Naive B cell (primary cell): ENCODE data around the gene ZBTB21. TPM values are rescaled to one million over a fixed set of nuclear protein-coding genes. Genes with fewer than 3 reads are reported as not detected.

ENCODE experiments used
- ATAC-seq, 2 donors: fragments of 150-1000 bp; cut with Tn5 transposase; 2 replicates each; pipeline ENCODE4 v1.10.0; 2021; ENCODE audit warnings: low read depth in 2 of 2, mild to moderate bottlenecking in 2 of 2, moderate library complexity in 2 of 2
- DNase-seq: peaks from one replicate; pipeline ENCODE4 v3.0.0; 2022
- H3K27ac Mint-ChIP-seq, 6 donors: one replicate each; pipeline ENCODE4 v1.8.0; 2020 to 2022; ENCODE audit warnings: mild to moderate bottlenecking in 6 of 6, mixed read lengths in 6 of 6, moderate library complexity in 5 of 6, inconsistent platforms in 2 of 6
- H3K27me3 Mint-ChIP-seq, 3 donors: one replicate each; pipeline ENCODE4 v1.8.0; 2021 to 2022; ENCODE audit warnings: mixed read lengths in 3 of 3, mild to moderate bottlenecking in 1 of 3
- H3K36me3 Mint-ChIP-seq, 2 donors: one replicate each; pipeline ENCODE4 v1.8.0; 2020 to 2022; ENCODE audit warnings: mixed read lengths in 2 of 2, inconsistent platforms in 1 of 2, mild to moderate bottlenecking in 1 of 2
- H3K4me1 Mint-ChIP-seq, 3 donors: one replicate each; pipeline ENCODE4 v1.8.0; 2020 to 2022; ENCODE audit warnings: mixed read lengths in 3 of 3, inconsistent platforms in 1 of 3, mild to moderate bottlenecking in 1 of 3, moderate library complexity in 1 of 3
- H3K4me3 Mint-ChIP-seq, 8 donors: one replicate each; pipeline ENCODE4 v1.8.0; 2020 to 2022; ENCODE audit warnings: mild to moderate bottlenecking in 8 of 8, mixed read lengths in 8 of 8, moderate library complexity in 8 of 8, inconsistent platforms in 2 of 8
- H3K9me3 Mint-ChIP-seq, 7 donors: one replicate each; pipeline ENCODE4 v1.8.0; 2020 to 2022; ENCODE audit warnings: mixed read lengths in 7 of 7, mild to moderate bottlenecking in 5 of 7, inconsistent platforms in 2 of 7, moderate library complexity in 1 of 7
- polyA plus RNA-seq, 6 donors: library from polyadenylated mRNA; unstranded; fragments of 300-500 nt; fragmentation: Illumina TruSeq; gene quantifications; one replicate each; pipeline ENCODE4 v1.2.3, GENCODE V29; 2021; ENCODE audit warnings: low read depth in 6 of 6

The ZBTB21 gene
- polyA plus RNA-seq, 6 donors from 2014 or later, result 4.9 to 17.1 (median 13.3) TPM

DNA sequence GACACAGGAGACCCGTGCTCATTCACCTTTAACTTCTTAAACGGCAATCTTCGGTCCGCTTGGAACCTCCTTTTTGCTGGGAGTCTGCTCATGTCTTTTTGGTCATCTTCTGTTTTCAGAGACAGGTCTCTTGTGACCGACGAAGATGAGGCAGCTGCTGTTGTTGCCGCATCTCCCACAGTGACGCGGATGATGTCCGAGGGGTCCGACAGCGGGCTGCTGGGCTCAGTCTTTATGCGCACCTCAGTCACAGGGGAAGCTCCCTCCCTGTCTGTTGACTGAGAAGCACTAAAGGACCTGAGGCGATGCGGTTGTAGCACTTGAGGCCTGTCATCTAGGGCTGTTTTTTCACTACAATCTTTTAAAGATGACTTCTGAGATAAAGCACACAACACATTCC lies 17.6 kb downstream of the ZBTB21 start:
- DNase-seq (no peak), ATAC-seq (no peak)
- Mint-ChIP-seq H3K27ac (no peak overlapping the region), H3K4me3 (no peak overlapping the region), H3K36me3 (peaks cover 43 to 44% of the 10 kb centered on the region in 2 donors), H3K9me3 (peaks cover 0 to 13% (median 7%) of the 10 kb centered on the region in 7 donors), H3K27me3 (no peaks in the 10 kb centered on the region), H3K4me1 (peaks cover 4 to 8% (median 7%) of the 10 kb centered on the region in 3 donors)

DNA sequence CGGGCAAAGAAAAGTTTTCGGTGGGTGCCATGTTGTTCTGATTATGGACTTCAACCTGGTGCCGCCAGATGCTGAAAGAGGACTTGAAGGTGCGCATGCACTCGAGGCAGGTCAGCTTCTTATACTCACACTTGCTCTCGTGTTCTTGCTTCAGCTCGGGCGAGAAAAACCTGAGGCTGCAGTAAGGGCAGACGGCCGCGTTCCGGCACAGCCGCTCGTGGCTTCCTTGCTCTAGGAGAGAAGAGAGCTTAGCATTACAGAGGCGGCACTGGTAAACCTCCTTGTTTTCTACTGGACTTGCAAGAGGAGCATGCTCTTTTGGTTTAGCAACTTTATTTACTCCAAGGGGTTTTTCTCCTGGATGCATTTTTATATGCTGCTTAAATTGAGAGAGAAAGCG lies 18.5 kb downstream of the ZBTB21 start:
- ATAC-seq, result no peak
- H3K36me3 Mint-ChIP-seq, result peaks cover 38 to 42% of the 10 kb centered on the region in 2 donors
- no peak overlapping the region for H3K4me3 Mint-ChIP-seq
- DNase-seq, result no peak
- peaks cover 0 to 13% (median 7%) of the 10 kb centered on the region in 7 donors for H3K9me3 Mint-ChIP-seq
- H3K4me1 Mint-ChIP-seq, result peaks cover 4 to 8% (median 7%) of the 10 kb centered on the region in 3 donors
- no peak overlapping the region for H3K27ac Mint-ChIP-seq
- H3K27me3 Mint-ChIP-seq, result no peaks in the 10 kb centered on the region

DNA sequence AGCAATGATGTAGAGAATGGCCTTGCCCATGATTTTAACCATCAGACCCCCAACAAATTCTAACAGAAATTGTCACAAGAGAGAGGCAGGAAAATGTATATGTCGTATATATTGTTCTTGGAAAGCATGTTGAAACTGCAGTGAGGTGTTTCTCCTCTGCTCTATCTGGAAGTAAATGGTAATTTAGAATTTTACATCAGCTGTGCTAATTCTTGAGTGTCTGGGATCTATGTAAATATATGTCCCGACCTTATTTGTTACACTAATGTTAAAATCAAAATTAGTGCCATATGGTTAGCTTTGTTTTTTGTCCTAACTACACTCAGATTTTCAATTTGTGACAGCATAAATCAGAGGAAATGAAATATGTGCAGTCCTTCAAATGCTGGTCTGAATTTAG lies 20.5 kb downstream of the ZBTB21 start:
- Mint-ChIP-seq H3K27me3 (no peaks in the 10 kb centered on the region), H3K9me3 (no peaks in the 10 kb centered on the region), H3K27ac (no peak overlapping the region), H3K4me1 (peaks cover 1 to 2% (median 2%) of the 10 kb centered on the region in 3 donors), H3K36me3 (peaks cover 18 to 26% of the 10 kb centered on the region in 2 donors), H3K4me3 (no peak overlapping the region)
- ATAC-seq, result no peak
- DNase-seq, result no peak

DNA sequence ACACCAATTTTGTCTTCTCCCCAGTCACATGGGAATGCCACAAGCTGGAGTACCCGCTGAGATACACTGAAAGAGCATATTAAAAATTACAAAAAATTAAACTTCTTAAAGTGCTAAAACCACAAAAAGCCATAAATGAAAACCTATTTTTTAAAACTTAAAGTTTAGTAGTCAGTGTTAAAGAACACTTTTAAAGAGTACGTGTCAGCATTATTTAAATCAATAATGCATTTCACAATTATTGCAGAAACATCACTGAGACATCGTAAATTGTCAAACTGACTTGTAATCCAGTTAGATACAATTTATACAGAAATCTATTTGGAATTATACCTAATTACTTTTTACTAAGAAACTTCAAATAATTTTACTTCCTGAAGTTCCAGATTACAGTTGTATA lies 22.9 kb downstream of the ZBTB21 start:
- ATAC-seq, result no peak
- peaks cover 0 to 2% (median 0%) of the 10 kb centered on the region in 3 donors for H3K4me1 Mint-ChIP-seq

DNA sequence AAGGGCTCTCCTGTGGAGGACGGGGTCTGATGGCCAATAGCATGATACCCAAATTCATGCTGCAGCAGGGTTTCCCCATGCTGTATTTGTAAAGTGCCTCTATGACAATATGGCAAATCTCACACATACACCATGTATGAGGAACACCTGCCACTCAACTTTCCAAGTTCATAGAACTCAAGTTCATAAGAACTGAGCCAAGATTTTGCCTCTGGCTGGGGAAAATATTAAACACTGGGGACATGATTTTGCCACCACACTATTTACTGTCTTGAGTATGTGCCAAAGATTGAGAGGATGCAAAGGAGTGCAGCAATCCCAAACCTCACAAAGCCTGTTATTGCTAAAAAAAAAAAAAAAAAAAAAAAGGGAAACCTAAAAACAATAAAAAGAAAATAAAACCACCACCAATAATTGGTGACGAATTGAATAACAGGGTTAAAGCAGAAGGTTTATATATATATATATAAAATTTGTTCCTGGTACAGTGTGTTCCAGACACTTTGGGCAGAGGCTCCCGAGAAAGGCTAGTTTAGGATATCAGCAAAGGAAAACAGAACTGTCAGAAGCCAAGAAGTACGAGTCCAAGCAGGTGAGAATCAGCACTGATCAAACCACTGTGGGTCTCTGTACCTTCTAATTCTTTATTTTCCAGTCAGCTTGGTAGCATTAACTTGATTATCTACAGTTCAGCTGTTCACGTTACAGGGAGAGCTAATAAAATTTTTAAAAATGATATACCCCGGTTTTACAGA lies 24.3 kb downstream of the ZBTB21 start:
- Mint-ChIP-seq H3K4me3 (no peak overlapping the region), H3K4me1 (no peaks in the 10 kb centered on the region), H3K9me3 (peaks cover 9 to 16% (median 11%) of the 10 kb centered on the region in 7 donors), H3K36me3 (peaks cover 16 to 20% of the 10 kb centered on the region in 2 donors), H3K27me3 (no peaks in the 10 kb centered on the region), H3K27ac (peak overlapping the region in 1 of 6 donors; percentile 13)
- no peak for ATAC-seq
- DNase-seq, result no peak

More for the DNA sequence above, 22.9 kb downstream of the ZBTB21 start:
- peaks cover 18 to 24% of the 10 kb centered on the region in 2 donors for H3K36me3 Mint-ChIP-seq
- H3K27me3 Mint-ChIP-seq, result no peaks in the 10 kb centered on the region
- peaks cover 9 to 14% (median 10%) of the 10 kb centered on the region in 7 donors for H3K9me3 Mint-ChIP-seq
- DNase-seq, result no peak
- no peak overlapping the region for H3K27ac Mint-ChIP-seq
- no peak overlapping the region for H3K4me3 Mint-ChIP-seq

DNA sequence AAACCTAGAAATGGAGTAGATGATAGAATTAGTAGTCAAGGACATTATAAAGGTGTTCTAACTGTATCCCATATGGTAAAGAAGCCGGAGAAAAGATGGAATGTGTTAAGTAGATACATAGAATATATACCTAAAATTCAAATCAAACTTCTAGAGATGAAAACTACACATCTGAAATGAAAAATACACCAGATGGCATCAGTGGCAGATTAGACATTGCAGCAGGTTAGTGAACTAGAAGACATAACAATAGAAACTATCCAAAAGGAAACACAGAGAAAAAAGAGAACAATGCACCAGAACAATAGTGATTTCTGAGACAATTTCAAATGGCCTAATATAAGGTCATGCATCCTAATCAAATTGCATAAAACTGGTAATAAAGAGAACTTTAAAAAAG lies 26.9 kb downstream of the ZBTB21 start:
- peak overlapping the region in 1 of 6 donors; percentile 76 for H3K27ac Mint-ChIP-seq
- H3K4me1 Mint-ChIP-seq, result no peaks in the 10 kb centered on the region
- peaks cover 11 to 26% of the 10 kb centered on the region in 2 donors for H3K36me3 Mint-ChIP-seq
- ATAC-seq, result no peak
- H3K9me3 Mint-ChIP-seq, result peaks cover 13 to 25% (median 17%) of the 10 kb centered on the region in 7 donors
- peaks cover 0 to 6% (median 0%) of the 10 kb centered on the region in 3 donors for H3K27me3 Mint-ChIP-seq
- H3K4me3 Mint-ChIP-seq, result no peak overlapping the region
- no peak for DNase-seq

DNA sequence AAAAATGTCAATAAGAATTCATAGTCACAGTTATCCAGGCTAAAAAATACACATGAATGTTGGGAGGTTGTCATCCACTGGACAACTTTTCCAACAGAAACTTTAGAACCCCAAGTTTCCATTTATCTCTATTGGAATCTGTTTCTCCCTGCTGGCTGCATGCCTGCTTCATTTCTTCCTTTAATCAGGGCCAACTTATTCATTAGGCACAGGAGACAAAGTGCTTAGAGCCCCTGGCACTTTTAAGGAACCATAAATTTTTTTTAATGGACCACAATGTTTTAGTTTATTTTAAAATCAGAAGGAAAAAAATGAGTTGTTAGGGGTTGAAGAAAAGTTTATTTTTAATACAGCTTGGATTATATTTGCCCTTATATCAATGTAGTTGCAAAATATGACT lies 29.6 kb downstream of the ZBTB21 start:
- Mint-ChIP-seq H3K4me3 (no peak overlapping the region), H3K4me1 (no peaks in the 10 kb centered on the region), H3K27ac (no peak overlapping the region), H3K36me3 (peaks cover 11 to 26% of the 10 kb centered on the region in 2 donors), H3K27me3 (peaks cover 0 to 6% (median 0%) of the 10 kb centered on the region in 3 donors), H3K9me3 (peaks cover 13 to 25% (median 17%) of the 10 kb centered on the region in 7 donors)
- DNase-seq (no peak), ATAC-seq (no peak)

DNA sequence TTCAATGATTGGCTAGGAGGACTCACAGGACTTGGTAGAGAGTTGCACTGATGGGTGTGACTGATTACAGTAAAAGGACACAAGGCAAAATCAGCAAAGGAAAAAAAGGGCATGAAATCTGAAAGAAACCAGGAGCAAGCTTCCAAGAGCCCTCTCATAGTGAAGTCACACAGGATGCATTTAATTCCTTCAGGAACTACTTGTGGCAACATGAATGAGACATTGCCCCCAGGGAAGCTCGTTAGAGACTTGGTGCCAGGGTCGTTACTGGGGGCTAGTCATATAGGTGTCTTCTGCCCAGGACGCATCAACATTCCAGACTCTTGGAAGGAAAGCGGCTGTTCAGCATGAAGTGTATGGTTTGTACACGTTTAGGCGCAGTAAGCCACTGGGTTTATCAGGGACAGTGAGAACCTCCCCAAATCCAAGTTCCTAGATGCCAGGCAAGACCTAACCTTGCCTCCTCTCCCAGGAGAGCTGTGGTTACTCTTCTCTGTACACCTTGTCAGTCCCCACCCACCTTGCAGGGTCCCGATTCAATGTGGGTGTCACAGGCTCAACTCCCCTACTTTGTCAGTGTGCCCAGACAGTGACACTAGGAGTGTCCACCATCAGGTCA lies 30.3 kb downstream of the ZBTB21 start:
- H3K27ac Mint-ChIP-seq, result no peak overlapping the region
- H3K27me3 Mint-ChIP-seq, result peaks cover 0 to 6% (median 0%) of the 10 kb centered on the region in 3 donors
- peaks cover 0 to 1% (median 0%) of the 10 kb centered on the region in 3 donors for H3K4me1 Mint-ChIP-seq
- H3K4me3 Mint-ChIP-seq, result no peak overlapping the region
- ATAC-seq, result no peak
- peaks cover 11 to 26% of the 10 kb centered on the region in 2 donors for H3K36me3 Mint-ChIP-seq
- peaks cover 13 to 25% (median 17%) of the 10 kb centered on the region in 7 donors for H3K9me3 Mint-ChIP-seq
- no peak for DNase-seq

DNA sequence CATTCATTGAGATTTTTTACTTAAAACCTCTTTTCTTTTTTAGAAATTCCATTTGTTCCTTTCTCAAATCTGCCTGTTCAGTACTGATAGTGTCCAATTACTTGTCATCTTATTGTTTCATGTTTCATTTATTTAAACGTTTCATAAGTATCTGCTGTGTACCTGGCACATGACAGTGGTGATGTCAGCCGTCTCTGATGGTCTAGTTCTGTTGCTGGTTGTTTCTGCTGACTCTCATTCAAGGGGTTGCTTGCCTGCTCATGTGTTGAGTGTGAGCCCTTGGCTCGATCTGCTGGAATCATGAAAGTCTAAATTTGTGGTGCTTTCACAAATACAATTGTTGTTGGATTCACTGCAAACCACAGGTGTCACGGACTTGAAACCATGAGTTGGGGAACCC lies 30.8 kb downstream of the ZBTB21 start:
- H3K4me1 Mint-ChIP-seq, result peaks cover 5 to 6% (median 5%) of the 10 kb centered on the region in 3 donors
- H3K27ac Mint-ChIP-seq, result peak overlapping the region in 1 of 6 donors; percentile 41
- no peak for ATAC-seq
- H3K27me3 Mint-ChIP-seq, result peaks cover 0 to 6% (median 0%) of the 10 kb centered on the region in 3 donors
- peaks cover 13 to 25% (median 17%) of the 10 kb centered on the region in 7 donors for H3K9me3 Mint-ChIP-seq
- peaks cover 11 to 26% of the 10 kb centered on the region in 2 donors for H3K36me3 Mint-ChIP-seq
- DNase-seq, result no peak
- H3K4me3 Mint-ChIP-seq, result no peak overlapping the region

DNA sequence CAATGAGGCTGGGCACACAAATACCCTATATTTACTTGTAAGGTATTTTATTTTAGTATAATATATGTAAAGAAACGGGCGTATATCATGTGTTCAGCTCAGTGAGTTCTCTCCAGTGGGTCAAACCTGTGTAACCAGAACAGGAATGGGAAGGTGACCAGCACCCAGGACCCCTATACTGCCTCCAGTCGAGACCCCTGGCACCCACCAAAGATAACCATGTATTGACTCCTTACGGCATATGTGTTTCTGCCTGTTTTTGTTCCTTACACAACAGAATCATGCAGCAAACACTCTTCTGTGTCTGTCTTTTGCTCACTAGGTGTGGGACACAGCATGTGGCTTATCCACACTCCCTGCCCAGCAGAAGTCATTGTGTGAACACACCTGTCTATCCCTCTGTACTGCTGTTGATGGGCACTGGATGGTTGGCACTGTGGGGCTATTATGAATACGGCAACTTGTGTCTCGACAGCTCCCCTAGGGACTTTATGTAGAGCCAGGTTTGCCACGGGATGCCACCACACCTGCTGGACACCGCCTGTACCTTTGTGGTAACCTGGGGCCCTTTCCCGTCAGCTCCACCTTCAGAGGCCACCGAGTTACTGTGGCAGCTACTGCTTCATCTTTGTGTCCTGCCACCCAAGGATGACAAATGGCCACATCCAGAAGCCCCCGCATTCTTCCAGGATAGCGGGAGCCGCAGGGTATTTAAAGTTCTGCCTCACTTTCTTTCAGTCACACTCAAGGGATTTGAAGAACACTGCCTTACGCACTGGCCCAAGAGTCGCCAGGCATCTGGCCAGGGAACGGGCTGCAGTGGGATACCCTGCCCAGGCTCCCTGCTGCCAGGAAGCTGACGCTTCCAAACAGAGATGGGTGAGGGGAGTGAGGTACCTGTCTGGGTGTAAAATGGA lies 32.9 kb downstream of the ZBTB21 start:
- no peak for DNase-seq
- Mint-ChIP-seq H3K4me1 (peaks cover 11 to 12% (median 11%) of the 10 kb centered on the region in 3 donors), H3K27ac (no peak overlapping the region), H3K36me3 (peaks cover 1 to 12% of the 10 kb centered on the region in 2 donors), H3K9me3 (peaks cover 3 to 10% (median 8%) of the 10 kb centered on the region in 7 donors), H3K4me3 (no peak overlapping the region), H3K27me3 (peaks cover 0 to 6% (median 0%) of the 10 kb centered on the region in 3 donors)
- no peak for ATAC-seq

DNA sequence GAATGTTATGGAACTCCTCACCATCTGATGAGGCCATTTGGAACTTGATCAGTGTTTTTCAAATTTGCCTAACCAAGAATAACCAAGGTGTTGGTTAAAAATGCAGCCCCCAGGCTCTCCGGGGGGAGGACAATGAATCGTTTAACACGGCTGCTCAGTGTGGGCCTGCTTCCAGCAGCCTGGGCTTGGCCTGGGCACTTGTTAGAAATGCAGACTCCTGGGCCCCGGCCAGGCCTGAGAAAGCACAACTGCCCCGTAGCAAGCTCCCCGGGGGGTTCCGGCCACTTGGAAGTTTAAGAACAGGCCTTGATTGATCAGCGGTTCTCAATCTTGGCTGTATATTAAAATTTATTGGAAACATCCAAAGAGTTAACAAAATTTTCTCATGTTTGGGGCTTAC lies 33.5 kb downstream of the ZBTB21 start:
- H3K27ac Mint-ChIP-seq, result no peak overlapping the region
- peaks cover 0 to 6% (median 0%) of the 10 kb centered on the region in 3 donors for H3K27me3 Mint-ChIP-seq
- DNase-seq (no peak), ATAC-seq (no peak)
- H3K36me3 Mint-ChIP-seq, result peaks cover 0 to 9% of the 10 kb centered on the region in 2 donors
- peaks cover 3 to 8% (median 8%) of the 10 kb centered on the region in 7 donors for H3K9me3 Mint-ChIP-seq
- H3K4me1 Mint-ChIP-seq, result peaks cover 11 to 12% (median 11%) of the 10 kb centered on the region in 3 donors
- no peak overlapping the region for H3K4me3 Mint-ChIP-seq

DNA sequence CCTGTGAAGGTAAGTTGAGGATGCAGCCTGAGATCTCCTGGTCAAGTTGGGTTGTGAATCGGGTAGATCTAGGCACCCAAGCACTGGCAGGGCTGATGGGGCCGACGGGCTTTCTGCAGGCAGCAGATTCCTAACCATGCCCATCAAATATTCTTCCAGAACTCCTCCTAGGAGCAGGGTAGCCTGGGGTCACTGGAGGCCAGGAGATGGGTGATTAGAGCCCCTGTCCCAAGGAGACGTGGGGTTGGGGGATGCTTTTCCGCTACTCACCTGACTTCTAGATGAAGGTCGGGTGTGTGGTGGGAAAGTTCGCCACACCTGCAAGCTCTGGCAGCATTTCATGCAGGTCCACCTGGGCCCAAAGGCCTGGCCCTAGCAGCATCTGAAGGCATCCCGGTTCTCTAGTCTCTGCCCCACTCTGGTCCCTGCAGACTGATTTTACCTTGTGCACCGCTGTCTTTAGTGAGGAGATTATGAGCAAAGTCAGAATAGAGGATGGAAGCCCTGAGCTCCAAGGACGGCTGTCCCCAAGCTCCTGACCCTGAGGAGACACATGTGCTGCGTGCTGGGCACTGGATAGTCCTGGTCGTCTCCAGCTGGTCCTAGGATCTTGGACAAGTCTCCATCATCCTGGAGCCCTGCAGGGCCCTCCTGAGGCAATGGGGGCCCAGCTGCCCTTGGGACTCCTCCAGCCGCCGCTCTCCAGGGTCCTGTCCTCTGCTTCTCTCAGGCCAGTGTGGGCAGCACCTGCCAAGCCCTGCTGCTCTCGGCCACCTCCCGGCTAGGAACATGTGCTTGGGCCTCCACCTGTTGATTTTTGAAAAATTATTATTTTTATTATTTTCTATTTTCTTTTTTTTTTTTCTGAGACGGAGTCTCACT lies 34.5 kb downstream of the ZBTB21 start:
- Mint-ChIP-seq H3K27ac (no peak overlapping the region), H3K27me3 (peaks cover 0 to 6% (median 0%) of the 10 kb centered on the region in 3 donors), H3K36me3 (peaks cover 0 to 9% of the 10 kb centered on the region in 2 donors), H3K4me1 (peaks cover 11 to 12% (median 11%) of the 10 kb centered on the region in 3 donors), H3K9me3 (peaks cover 3 to 8% (median 8%) of the 10 kb centered on the region in 7 donors), H3K4me3 (no peak overlapping the region)
- ATAC-seq (no peak), DNase-seq (no peak)
